SU-DHL-6 (cell line): ENCODE data around the gene CUEDC1.

Experiments
- EZH2phosphoT487 ChIP-seq: fragments of 200-600 bp; sonication (generic), shearing (Covaris generic); conservative IDR thresholded peaks from 2 replicates; pipeline ENCODE4 v1.6.1; 2018; ENCODE audit warnings: mild to moderate bottlenecking, antibody characterized with exemption, low read length, moderate library complexity, mixed read lengths
- TF ChIP-seq, protein P1 (sequence below): fragments of 200-600 bp; sonication (generic); IDR thresholded peaks from one replicate; pipeline ENCODE4 v1.5.1; 2017; ENCODE audit warnings: antibody characterized with exemption, mild to moderate bottlenecking, low read length, moderate library complexity; ENCODE audit not compliant: insufficient read depth, poor library complexity, severe bottlenecking

DNA sequence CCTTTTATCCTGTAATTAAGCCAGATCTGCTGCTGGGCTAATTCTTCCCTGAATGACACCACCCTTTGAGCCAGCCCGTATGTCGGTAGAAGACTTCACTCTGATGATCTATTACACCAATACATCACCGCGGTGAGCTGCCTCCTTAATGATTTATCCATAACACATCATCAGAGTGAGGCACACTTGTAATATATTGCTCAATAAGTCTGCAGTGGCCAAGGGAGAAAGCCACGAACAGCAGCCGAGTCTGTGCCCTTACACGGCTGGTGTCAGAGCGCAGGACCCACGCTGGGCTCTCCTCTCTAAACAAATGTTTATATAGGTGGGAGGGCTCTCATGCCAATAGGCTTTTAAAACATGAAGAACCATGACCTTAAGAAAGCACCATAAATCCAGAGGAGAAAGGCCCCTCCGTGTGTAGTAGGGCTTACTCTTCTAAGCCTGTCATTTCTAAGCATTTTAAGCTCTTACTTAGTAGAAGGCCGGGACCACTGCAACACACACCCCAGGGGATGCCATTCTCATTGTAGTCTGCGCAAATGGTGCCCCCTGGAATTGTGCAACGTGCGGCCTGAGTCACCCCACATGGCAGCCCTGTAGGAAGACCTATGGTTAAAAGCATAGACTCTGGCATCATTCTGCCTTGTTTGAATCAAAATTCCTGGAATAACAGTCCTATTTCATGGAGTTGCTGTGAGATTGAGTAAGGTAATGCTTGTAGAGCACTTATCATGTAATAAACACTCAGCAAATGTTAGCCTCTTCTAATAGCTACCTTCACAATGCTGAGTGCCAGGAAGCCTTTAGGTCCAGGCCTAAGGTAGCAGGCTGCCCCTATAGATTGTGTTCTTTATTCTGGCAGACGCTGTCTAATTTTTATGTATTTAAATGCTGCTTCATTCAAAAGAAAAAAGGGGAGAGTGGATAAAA is 131.5 kb downstream of the CUEDC1 start:
- TF ChIP-seq, protein P1, sequence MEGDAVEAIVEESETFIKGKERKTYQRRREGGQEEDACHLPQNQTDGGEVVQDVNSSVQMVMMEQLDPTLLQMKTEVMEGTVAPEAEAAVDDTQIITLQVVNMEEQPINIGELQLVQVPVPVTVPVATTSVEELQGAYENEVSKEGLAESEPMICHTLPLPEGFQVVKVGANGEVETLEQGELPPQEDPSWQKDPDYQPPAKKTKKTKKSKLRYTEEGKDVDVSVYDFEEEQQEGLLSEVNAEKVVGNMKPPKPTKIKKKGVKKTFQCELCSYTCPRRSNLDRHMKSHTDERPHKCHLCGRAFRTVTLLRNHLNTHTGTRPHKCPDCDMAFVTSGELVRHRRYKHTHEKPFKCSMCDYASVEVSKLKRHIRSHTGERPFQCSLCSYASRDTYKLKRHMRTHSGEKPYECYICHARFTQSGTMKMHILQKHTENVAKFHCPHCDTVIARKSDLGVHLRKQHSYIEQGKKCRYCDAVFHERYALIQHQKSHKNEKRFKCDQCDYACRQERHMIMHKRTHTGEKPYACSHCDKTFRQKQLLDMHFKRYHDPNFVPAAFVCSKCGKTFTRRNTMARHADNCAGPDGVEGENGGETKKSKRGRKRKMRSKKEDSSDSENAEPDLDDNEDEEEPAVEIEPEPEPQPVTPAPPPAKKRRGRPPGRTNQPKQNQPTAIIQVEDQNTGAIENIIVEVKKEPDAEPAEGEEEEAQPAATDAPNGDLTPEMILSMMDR, result no peak
- no peak for TF ChIP-seq EZH2phosphoT487
